Stimulated activated naive CD8-positive, alpha-beta T cell treated with anti-CD3 and anti-CD28 coated beads, Interleukin-15, amount 100 ng/mL, for 72 hours (primary cell): Measurements from ENCODE around the gene ORMDL3.

Experiments used
- ATAC-seq: fragments of 150-1000 bp; cut with Tn5 transposase; 2 replicates; pipeline ENCODE4 v1.10.0; 2021; ENCODE audit warnings: mild to moderate bottlenecking, moderate library complexity
- DNase-seq, 2 donors: peaks; one replicate each; pipeline ENCODE4 v3.0.0; 2021 to 2022
- H3K27ac Mint-ChIP-seq, 2 donors: one replicate each; pipeline ENCODE4 v1.8.0; 2022; ENCODE audit warnings: mild to moderate bottlenecking in 2 of 2, mixed read lengths in 2 of 2, moderate library complexity in 2 of 2
- H3K27me3 Mint-ChIP-seq: one replicate; pipeline ENCODE4 v1.8.0; 2022; ENCODE audit warnings: mixed read lengths
- H3K4me1 Mint-ChIP-seq: one replicate; pipeline ENCODE4 v1.8.0; 2022; ENCODE audit warnings: mild to moderate bottlenecking, mixed read lengths
- H3K4me3 Mint-ChIP-seq, 2 donors: one replicate each; pipeline ENCODE4 v1.8.0; 2022; ENCODE audit warnings: mild to moderate bottlenecking in 2 of 2, mixed read lengths in 2 of 2, moderate library complexity in 1 of 2
- H3K9me3 Mint-ChIP-seq, 2 donors: one replicate each; pipeline ENCODE4 v1.8.0; 2022; ENCODE audit warnings: mixed read lengths in 2 of 2

ORMDL3 gene

DNA sequence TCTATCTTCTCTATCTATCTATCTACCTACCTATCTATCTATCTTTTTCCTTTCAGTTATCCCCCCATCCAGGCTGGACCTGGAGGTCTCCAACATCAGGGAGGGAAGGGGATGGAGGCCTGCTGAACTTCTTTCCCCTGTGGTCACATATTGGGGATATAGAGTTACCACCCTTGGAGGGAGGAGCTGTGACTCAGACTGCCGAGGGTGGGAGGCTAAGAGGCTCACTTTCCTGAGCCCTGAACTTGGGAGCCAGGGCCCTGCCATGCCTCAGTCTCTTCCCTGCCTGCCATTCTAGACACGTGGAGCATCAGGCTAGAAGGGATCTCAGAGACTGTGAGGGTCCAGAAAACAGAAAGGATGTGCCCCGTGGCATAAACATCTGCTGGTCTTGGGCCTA is 8.5 kb upstream of the ORMDL3 start:
- DNase-seq (no peak), ATAC-seq (no peak)
- Mint-ChIP-seq H3K9me3 (no peaks in the 10 kb centered on the region), H3K27me3 (no peaks in the 10 kb centered on the region), H3K4me1 (peaks cover 16% of the 10 kb centered on the region), H3K4me3 (no peak overlapping the region), H3K27ac (no peak overlapping the region)

DNA sequence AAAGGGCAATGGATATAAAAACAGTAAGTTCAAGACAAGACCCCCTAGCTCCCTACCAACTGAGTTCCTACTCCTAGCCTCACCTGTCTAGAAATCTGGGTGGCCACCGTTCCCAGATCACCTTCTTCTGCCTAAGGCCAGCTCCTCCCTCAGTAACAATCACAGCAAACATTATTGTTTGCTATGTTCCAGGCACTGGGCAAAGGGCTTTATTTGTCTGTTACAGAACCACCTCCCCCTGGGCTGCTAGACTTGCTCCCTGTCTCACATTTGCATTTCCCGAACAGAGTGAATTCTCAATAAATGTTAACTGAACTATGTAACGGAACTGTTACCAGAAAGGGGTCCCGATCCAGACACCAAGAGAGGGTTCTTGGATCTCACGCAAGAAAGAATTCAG is 6.9 kb upstream of the ORMDL3 start:
- ATAC-seq: no peak
- Mint-ChIP-seq H3K4me1 (peaks cover 5% of the 10 kb centered on the region), H3K27me3 (no peaks in the 10 kb centered on the region), H3K27ac (peak overlapping the region in 1 of 2 donors; percentile 76), H3K9me3 (no peaks in the 10 kb centered on the region), H3K4me3 (no peak overlapping the region)
- DNase-seq: no peak

DNA sequence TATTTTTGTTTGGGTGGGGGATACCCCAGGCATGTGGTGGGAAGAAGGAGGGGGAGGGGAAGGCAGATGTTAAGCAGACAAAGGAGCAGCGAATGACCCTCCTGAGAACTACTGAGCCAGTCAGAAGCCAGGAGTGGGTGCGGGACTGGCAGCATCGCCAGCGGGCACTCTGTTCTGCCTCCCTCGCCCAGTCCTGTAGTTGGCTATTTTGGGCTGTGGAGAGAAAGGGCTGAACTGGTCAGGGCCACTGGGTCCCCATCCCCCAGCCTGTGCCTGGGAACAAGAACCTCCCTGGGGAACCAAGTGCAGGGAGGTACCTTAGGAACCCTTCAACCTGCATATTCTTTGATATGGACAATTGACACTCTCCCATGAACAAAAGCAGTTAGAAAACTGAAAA is 6.5 kb upstream of the ORMDL3 start:
- no peak overlapping the region for H3K4me3 Mint-ChIP-seq
- ATAC-seq (no peak), DNase-seq (no peak)
- H3K27me3 Mint-ChIP-seq: no peaks in the 10 kb centered on the region
- peaks cover 7% of the 10 kb centered on the region for H3K4me1 Mint-ChIP-seq
- no peaks in the 10 kb centered on the region for H3K9me3 Mint-ChIP-seq
- no peak overlapping the region for H3K27ac Mint-ChIP-seq

DNA sequence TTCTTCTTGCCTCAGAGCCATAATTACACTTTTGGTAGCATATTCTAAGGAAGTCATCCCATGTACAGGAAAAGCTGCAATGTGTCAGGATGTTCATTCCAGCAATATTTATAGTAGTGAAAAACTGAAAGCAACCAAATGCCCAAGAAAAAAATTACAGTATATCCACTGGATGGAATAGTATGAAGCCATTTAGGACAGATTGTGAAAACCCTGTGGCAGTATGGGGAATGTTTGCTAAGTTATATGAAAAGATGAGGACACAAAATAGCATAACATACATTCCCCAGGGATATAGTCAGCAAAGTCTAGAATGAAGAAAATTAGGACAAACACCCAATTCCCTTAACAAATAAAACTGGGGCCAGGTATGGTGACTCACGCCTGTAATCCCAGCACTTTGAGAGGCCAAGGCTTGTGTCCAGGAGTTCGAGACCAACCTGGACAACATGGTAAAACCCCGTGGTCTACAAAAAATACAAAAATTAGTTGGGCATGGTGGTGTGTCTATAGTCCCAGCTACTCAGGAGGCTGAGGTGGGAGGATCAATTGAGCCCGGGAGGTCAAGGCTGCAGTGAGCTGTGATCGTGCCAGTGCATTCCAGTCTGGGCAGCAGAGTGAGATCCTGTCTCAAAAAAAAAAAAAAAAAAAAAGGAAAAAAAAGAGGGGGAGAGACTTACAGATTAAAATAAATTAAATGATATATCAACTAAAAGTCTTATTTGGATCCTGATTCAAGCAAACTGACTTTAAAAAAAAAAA is 2.4 kb upstream of the ORMDL3 start:
- peaks cover 39% of the 10 kb centered on the region for H3K4me1 Mint-ChIP-seq
- no peaks in the 10 kb centered on the region for H3K27me3 Mint-ChIP-seq
- H3K27ac Mint-ChIP-seq: peak overlapping the region in 1 of 2 donors; percentile 44
- no peaks in the 10 kb centered on the region for H3K9me3 Mint-ChIP-seq
- H3K4me3 Mint-ChIP-seq: peak overlapping the region in 1 of 2 donors; percentile 2
- DNase-seq (no peak), ATAC-seq (no peak)

DNA sequence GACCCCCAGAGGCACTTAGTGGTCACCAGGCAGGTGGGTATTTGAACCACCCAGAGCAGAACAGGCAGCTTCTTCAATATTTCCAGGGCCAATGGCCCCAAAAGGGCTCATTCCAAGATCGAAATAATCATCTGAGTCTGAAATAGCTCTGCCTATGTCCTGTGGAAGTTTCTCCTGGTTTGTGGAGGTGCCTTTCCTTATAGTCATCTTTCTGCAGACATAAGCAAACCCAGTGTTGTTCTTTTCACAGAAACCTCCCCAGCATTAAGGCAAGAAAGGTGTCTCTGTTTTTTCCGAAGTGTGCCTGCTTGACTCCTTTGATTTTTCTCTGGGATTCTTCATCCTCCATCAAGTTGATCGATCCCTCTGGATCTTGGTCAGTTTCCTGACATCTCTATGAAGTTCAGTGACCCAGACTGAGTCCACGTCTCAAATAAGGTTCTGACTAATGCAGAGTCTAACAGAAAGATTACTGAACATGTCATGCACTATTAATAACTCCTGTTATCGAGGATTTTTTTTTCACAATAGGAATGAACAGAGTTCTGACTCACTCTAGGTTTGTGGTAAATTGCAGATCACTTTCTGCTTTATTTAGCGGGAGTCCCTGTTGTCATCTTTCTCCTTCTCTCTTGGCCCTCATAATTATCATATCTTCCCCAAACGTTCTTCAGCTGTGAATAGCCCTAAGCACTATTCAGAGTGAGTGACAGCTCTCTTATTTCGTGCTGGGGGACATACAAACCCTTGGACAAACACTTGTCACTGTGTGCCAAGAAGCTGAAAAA is 1.7 kb upstream of the ORMDL3 start:
- ATAC-seq (no peak), DNase-seq (no peak)
- Mint-ChIP-seq H3K27me3 (no peaks in the 10 kb centered on the region), H3K27ac (peak overlapping the region in 1 of 2 donors; percentile 61), H3K9me3 (no peaks in the 10 kb centered on the region), H3K4me3 (peak overlapping the region; percentile 35 to 98), H3K4me1 (peaks cover 47% of the 10 kb centered on the region)

DNA sequence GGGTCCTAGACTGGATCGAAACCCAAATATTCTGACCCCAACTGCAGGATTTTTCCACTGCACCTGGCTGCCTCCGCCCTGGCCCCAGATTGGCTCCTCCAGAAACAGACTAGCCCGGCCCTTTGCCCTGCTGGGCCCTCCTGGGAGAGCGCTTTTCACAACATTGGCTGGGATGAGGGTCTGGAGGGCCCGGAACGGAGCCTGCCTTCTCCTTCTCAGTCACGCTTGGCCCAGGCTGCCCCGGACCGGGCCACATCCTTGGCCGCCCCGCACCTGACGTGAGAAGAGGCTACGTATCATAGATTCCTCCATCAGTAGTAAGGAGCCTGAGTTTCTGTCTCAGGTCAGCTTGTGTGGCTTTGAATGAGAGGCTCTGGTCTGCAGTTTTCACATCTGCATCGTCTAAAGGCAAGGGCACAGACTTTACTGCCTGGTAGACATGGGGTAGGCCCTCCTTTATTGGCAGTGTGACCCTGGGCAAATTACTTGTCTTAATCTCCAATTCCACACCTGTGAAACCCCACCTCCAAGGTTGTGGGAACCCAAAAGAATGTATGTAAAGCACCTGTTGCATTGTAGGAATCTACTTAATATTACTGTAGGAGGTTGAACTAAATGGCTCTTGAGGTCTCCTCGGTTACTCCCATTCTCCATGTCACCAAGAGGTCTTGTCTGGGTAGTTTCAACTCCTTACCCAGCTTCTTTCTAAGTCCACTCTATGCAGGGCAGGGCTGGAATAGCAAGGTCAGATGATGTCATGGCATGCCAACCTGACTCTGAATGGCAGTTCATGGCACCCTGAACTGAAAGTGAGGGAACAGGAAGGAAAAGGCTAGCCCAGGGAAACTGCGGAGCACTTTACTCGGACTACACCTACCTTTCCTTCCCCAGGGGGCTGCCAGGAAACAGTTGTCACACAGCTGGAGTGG is 792 bp upstream of the ORMDL3 start:
- Mint-ChIP-seq H3K4me3 (peak overlapping the region; percentile 98), H3K27me3 (no peaks in the 10 kb centered on the region), H3K27ac (peak overlapping the region; percentile 94 to 97), H3K9me3 (no peaks in the 10 kb centered on the region), H3K4me1 (peaks cover 55% of the 10 kb centered on the region)
- ATAC-seq (peak; percentile 0), DNase-seq (no peak)

DNA sequence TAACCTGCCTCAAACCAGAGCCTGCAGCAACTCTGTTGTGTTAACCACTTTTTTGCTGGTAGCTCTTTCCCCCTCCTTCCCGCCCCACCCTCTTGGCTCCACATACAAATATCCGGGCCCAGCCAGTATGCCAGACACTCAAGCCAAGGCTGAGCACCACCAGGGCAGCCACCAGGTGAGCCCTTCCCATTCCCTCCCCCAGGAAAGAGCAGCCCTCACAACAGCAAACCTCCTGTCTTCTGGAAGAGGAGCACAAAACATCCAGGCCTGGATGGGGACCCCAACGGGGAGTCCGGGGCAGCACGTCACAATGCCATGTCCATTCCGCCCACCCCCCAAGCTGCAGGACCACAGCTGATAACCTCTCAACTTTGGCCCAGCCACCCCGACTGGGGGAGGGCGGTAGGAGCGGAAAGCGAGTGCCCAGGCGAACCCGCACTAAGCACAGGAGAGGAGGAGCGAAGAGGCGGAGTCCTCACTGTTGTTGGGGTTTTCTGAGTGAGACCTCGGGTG is 757 bp downstream of the ORMDL3 start:
- Mint-ChIP-seq H3K27ac (peak overlapping the region; percentile 97 to 98), H3K27me3 (no peaks in the 10 kb centered on the region), H3K9me3 (no peaks in the 10 kb centered on the region), H3K4me3 (peak overlapping the region; percentile 98), H3K4me1 (peaks cover 71% of the 10 kb centered on the region)
- DNase-seq: peak; percentile 66 to 78
- ATAC-seq: peak; percentile 68

DNA sequence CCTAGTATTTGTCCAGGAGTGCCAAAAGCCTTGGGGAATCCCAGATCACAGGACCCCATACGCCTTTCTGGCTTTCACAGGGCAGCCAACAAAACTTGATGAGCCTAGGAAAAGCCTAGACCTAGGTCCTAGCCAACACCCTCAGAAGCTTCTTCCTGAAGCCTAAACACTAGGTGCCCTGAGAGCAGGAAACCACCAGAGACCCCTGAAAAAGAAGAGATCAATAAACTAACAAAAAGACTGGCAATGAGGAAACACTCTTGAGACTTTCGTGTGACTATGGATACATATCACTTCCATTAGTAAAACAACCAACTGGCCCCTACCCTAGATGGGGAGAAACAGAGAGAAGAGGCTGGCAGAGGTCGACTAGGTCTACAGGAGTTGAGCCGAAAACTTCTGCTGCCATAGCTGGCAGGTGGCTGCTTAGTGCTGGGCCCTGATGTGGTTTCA is 1.2 kb downstream of the ORMDL3 start:
- H3K27me3 Mint-ChIP-seq: no peaks in the 10 kb centered on the region
- peaks cover 76% of the 10 kb centered on the region for H3K4me1 Mint-ChIP-seq
- peak overlapping the region; percentile 98 for H3K4me3 Mint-ChIP-seq
- no peak for ATAC-seq
- no peaks in the 10 kb centered on the region for H3K9me3 Mint-ChIP-seq
- peak overlapping the region; percentile 97 to 98 for H3K27ac Mint-ChIP-seq
- DNase-seq: no peak

DNA sequence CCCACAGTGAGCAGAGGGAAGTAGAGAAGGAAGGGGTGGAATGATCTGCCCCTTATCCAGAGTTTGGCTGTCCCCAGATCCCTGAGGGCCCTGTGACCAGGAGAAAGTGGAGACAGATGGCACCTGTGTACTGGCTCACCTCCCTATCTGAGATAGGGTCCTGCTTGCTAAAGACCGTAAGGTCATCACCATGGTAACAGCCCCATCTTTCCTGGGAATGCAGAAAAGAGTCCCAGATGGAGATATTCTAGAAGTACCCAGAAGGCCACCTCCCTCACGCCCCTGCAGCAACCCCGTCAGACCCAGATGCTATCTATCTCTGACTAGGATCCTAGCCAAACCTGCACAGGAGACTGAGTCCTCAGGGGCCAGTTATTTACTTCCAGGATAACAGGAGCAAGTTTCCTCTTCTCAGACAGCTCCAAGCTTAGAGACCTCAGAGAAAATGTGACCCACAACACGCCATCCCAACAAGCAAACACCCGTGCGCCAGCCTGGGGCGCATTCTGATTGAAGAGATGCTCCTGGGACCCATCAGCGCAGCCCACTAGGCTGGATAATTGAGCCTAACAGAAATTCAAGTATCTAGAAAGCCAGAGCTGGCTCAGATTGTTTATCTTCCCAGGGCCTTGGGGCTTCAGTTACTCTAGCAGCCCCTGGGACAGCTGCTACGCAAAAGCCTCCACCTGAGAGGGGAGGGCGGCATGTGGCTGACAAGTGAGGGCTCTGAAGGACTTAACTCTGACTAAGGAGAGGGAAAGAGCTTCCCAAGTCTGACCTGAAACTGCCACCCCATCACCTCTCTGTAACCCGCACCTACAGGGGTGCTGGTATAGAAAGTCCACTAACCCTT is 1.9 kb downstream of the ORMDL3 start:
- Mint-ChIP-seq H3K4me3 (peak overlapping the region; percentile 98), H3K27me3 (no peaks in the 10 kb centered on the region), H3K4me1 (peaks cover 82% of the 10 kb centered on the region), H3K9me3 (no peaks in the 10 kb centered on the region), H3K27ac (peak overlapping the region; percentile 97 to 98)
- no peak for ATAC-seq
- DNase-seq: no peak

DNA sequence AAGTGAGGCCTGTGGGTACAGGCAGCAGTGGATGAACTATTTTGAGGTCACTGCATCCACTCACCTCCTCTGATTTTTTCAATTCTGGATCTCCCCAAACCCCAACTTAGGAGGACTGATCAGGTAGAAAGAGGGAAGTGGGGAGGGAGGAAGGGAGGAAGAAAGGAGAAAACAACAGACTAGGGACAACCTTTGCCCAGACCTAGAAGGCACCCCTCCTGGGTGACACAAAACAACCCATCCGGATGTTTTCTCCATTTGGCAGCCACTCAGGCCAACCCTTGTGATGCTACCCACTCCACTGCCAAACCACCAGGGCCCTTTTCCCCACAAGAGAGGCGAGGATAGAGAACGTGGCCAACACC is 2.7 kb downstream of the ORMDL3 start:
- Mint-ChIP-seq H3K9me3 (no peaks in the 10 kb centered on the region), H3K4me3 (peak overlapping the region; percentile 98), H3K27me3 (no peaks in the 10 kb centered on the region), H3K4me1 (peaks cover 90% of the 10 kb centered on the region), H3K27ac (peak overlapping the region; percentile 36 to 97)
- DNase-seq (no peak), ATAC-seq (no peak)

DNA sequence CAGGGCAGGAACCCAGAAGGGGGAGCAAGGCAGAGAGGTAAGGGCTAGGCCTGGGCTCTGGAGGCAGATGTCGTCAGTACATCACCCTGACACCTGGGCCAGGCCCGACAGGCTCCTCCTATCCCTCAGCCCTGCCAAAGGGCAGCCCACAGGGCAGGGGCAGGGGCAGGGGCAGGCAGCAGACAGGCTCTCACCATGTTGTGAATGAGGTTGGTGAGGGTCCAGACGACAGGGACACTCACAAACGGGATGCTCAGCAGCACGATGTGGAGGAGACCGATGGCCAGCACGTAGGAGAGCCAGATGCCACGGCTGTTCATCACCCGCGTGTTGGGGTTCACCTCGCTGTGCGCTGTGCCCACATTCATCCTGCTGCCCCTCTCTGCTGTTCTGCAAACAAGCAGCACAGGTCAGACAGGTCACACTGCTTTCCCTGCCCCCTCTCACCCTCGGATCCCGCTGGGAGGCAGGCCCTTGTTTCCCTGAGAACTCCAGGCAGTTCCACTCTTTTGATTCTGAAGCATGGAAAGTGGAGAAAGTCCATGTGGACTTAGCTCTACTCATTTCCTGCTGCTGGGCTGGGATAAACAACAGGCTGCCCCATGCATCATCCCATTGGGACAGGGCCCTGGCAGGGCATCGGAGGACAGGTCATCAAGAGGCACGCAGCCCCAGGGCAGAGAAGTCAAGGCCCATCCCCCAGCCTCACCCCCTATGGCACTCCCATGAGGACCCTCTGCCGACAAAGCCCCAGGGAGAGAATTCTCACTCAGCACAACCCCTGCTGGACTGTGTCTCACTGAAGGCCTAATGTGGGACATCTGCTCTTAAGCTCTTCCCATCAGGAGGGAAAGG is 3.3 kb downstream of the ORMDL3 start:
- Mint-ChIP-seq H3K4me1 (peaks cover 90% of the 10 kb centered on the region), H3K4me3 (peak overlapping the region; percentile 98), H3K27me3 (no peaks in the 10 kb centered on the region), H3K27ac (peak overlapping the region; percentile 89 to 97), H3K9me3 (no peaks in the 10 kb centered on the region)
- ATAC-seq (no peak), DNase-seq (no peak)

DNA sequence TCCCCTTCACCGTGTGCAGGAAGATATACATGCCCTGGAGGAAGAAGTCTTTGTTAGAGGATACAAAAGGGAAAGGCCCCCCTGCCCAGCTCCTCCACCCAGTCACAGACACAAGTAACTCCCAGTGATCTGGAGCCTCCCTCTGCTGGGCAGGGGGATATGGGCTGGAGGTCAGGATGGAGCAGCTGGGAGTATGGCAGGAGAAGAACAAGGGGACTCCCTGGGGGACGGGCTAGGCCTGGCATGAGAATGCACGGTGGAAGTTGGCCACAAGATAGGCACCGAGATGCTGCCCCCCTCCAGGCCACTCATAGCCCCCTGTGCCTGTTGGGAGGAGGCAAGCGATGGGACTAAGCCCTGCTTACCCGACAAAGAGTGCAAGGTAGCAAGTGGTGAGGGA is 4.2 kb downstream of the ORMDL3 start:
- Mint-ChIP-seq H3K27me3 (no peaks in the 10 kb centered on the region), H3K27ac (peak overlapping the region; percentile 89 to 97), H3K9me3 (no peaks in the 10 kb centered on the region), H3K4me1 (peaks cover 90% of the 10 kb centered on the region), H3K4me3 (peak overlapping the region; percentile 98)
- DNase-seq: no peak
- no peak for ATAC-seq

DNA sequence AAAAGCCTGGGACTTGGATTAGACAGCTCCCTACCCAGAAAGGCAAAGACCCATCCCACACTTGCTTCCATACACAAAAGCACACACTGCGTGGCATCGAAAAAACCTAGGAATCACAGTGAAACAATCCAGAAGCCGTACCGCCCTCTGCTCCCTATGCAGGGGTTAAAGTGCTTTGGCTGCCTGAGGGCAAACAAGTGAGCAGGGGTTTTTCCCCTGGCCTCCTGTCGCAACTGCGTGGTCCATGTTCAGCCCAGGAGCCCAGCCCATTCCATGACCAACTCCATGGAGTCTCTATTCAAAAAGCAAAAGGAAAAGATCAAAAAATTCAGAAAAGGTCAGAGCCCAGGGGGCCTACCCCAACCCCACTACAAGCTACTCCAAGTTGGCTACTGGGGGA is 5.4 kb downstream of the ORMDL3 start:
- Mint-ChIP-seq H3K4me3 (peak overlapping the region; percentile 98), H3K27me3 (no peaks in the 10 kb centered on the region), H3K9me3 (no peaks in the 10 kb centered on the region), H3K27ac (peak overlapping the region; percentile 91 to 97), H3K4me1 (peaks cover 93% of the 10 kb centered on the region)
- DNase-seq: no peak
- ATAC-seq: no peak

DNA sequence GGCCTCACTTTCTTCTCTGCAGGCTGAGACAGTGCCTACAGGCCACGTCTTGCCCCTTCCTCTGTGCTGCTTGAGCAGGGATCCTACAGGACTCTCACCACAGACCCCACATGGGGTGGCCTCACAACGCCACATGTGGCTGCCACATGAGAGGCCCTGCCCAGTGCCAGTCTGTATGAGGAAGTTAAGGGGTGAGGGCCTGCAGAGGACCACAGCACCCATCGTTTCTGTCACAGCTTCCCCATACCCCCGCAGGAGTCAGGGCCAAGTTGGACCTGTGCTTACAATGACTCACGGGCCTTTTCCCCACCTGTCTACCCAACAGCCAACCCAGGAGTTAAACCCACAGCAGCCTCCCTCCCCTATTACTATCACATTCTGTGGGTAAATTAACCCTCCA is 6.1 kb downstream of the ORMDL3 start:
- H3K27ac Mint-ChIP-seq: peak overlapping the region; percentile 91 to 97
- peak; percentile 79 for ATAC-seq
- H3K9me3 Mint-ChIP-seq: no peaks in the 10 kb centered on the region
- no peaks in the 10 kb centered on the region for H3K27me3 Mint-ChIP-seq
- DNase-seq: peak; percentile 47 to 70
- H3K4me1 Mint-ChIP-seq: peaks cover 99% of the 10 kb centered on the region
- H3K4me3 Mint-ChIP-seq: peak overlapping the region; percentile 98
